ENCODE data around the gene OBP2B. TPM values are rescaled to one million over a fixed set of nuclear protein-coding genes. Genes with fewer than 3 reads are reported as not detected.

The OBP2B gene
- total RNA-seq, 1 experiment from 2014 or later = not detected

DNA sequence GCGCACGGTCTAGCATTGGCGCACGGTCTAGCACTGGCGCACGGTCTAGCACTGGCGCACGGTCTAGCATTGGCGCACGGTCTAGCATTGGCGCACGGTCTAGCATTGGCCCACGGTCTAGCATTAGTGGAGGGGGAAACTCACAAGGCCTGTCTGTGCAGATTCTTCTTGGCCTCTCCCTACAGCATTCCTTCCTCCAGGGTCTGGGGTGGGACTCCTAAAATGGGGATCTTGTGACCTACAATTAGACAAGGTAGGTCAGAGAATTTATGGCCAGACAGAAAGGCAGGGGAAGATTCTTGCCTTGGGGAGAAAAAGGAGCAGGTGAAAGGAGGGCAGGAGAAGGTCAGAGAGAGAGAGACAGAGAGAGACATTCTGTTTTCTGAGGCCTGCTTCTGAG, 39.9 kb downstream of the OBP2B start:
- DNase-seq (ENCODE audit: low spot score) = no peak

DNA sequence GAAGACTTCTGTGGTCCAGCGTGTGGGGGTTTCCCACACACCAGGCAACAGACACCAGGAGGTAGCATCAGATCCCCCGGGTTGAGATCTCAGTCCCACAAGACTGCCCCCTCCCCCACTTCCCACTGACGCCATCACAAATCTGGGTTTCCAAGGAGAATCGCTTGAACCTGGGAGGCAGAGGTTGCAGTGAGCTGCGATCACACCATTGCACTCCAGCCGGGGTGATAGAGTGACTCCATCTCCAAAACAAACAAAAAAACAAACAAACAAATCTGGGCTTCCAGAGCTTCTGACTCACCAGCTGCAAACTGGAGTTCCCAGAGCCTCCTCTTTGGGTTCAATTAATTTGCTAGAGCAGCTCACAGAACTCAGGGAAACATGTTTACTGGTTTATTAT, 40.6 kb downstream of the OBP2B start:
- DNase-seq (ENCODE audit: low spot score) = no peak

DNA sequence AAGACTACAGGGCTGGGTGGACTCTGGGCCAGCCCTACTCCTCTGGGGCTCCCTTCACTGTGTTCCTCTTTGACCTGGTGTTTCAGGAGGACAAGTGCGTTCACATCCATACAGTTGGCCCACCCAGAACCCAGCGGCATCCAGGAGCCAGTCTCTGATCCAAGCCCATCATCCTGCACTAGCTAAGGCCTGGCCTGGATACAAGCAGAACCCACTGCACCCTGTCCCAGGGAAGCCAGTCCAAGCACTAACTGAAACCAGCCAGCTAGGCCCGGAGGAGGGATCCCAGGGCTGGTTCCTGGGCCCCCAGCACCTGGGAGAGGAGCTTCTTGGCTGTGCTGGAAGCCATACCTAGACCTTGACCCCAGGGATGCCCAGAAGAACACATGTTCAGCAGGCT, 41.3 kb downstream of the OBP2B start:
- DNase-seq (ENCODE audit: low spot score) = no peak

DNA sequence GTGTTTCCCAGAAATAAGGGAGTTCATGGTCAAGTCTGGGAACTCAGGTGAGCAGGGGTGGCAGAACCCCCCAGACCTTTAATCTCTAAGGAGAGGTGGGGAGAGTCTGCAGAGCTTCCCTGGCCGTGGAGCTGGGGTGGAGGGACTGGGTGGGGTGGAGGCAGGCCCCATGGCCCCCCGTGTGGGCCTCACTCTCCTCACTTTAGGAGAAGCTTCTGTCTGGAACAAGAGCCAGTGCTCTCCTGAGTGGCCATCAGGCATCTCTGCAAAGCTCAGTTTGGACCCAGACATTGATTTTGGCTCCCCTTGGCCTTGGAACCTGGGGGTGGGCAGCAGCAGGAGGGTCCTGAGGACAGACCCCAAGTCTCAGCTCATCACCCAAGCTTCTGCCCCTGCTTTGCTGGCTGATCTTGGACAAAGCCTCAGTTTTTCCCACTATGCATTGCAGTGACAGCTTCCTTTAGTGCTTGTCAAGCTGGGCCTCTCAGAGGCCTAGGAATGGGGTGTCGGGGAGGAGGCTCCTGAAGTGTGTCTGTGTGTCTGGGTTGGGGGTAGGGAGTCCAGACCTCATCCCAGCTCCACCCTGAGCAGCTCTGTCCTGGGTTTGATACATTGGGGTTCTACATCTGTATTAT, 41.8 kb downstream of the OBP2B start:
- no peak for DNase-seq (ENCODE audit: low spot score)

DNA sequence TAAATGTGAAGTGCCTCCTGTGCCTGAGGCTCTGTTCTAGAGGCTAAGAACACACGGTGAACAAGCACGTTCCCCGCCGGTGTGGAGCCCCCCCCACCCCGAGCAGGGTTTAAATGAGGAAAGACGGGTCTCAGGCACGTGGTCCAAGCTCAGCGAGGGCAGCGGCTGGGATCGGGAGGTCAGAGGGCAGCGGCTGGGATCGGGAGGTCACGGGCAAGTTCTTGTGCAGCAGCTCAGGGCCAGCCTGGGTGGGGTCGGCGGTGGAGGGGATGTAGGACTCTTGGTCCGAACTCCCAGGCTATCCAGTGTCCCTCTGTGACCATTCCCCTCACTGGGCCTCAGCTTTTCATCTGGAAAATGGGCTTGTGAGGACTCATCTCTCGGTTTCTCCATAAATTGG, 42.7 kb downstream of the OBP2B start:
- DNase-seq (ENCODE audit: low spot score) = no peak

DNA sequence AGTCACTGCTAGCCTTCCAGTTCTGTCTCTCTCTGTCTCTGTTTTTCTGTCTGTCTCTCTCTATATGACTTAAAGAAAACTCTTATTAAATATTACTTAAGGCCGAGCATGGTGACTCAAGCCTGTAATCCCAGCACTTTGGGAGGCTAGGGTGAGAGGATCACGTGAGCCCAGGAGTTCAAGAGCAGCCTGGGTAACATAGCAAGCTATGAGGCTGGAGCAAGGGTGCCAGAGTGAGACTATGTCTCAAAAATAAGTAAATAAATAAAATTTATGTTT, 43.7 kb downstream of the OBP2B start:
- no peak for DNase-seq (ENCODE audit: low spot score)

DNA sequence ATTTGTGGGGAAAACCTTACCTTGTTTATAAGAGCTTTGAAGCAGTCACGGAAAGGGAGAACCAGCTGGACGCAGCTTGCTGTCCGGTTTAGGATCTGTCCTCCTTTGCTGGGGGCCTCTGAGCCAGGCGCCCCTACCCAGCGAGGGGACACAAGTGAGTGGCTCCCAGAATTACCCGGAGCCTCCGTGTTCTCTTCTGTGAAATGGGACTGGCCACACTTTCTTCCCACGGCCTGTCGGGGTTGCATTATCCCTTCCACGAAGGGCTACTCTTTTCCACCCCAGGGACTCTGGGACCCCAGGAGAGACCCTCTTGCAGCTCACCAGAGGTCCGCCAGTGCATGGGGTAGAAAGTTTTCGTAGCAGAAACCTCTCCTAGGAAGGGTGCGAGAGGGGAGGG, 44.9 kb downstream of the OBP2B start:
- no peak for DNase-seq (ENCODE audit: low spot score)

DNA sequence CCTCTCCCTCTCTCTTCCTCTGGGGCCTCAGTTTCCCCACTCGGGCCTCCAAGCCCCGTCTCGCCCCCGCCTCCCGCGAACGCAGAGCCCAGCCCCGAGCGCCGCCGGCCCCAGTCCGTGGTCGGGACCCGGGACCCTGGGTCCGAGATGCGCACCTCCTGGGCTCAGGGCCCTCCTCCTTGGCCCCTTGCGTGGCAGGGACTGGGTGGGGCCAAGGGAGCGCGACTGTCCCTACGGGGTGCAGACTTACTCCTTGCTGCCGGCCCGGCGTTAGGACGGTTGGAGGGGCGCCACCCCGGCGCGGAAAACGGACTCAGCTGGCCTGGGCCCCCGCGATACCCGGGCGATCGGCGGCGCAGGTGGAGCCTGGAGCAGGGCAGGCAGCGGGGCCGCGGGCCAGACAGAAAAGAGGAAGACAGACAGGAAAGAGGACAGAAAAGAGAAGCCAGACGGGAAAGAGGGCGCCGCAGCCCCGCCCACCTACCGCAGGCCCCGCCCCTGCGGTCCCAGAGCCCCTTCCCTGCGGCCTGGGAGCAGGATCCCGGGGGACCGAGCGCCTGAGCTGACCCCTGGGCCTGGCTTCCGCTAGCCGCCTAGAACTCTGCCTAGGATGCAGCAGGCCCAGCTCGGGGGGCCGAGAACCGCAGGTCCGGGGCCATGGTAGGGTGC, 45.4 kb downstream of the OBP2B start, which contains the start of gene GBGT1:
Gene GBGT1 (minus strand): TSS at position 411 of the 669 bp plus-strand sequence. CDS start 1,502 bp downstream, outside the sequence.
- no peak for DNase-seq (ENCODE audit: low spot score)

DNA sequence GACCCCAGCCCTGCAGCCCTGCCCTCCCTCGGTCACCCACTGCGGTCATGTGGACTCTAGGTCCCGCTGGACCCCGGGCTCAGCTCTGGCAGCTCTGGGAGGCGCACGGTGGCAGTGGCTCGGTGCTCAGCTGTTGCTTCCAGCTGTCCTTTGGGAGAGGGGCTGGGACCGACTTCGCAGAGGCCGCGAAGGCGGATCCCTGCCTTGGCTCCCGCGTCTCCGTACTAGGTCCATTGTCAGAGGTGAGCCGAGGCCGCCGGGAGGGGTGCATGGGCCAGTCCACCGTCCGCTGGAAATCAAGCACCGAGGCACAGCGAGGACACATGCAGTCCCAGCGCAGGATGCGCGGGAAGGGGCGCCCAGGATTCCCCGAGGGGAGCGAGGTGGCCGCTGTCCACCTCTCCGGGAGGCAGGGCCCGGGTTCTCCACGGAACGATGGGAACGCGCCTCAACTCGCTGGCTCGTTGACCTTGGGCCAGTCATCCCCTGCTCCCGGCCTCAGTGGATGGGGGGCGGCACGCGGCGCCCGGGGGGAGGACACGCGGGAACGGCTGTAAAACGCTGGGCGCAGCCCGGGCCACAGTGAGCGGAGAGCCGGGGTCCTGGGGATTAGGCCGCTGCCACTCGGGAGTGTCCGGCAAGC, 46.1 kb downstream of the OBP2B start:
- DNase-seq (ENCODE audit: low spot score) = no peak

DNA sequence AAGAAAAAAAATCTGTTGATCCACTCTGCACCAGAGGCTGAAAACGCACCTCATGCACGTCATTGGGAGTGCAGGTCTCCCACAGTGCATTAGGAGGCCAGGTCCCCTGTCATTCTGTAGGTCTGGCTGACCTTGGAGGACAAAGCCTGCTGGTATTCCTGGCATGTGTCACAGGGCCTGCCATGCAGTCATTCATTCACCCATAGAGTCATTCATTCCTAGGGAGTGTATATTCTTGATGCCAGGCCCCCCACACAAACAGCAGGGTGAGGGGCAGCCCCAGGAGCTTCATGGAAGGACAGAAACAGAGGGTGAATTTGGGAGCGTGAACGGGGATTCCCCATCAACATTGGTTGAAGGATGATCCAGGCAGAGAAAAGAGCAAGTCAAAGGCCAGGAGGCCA, 47.5 kb downstream of the OBP2B start:
- no peak for DNase-seq (ENCODE audit: low spot score)

DNA sequence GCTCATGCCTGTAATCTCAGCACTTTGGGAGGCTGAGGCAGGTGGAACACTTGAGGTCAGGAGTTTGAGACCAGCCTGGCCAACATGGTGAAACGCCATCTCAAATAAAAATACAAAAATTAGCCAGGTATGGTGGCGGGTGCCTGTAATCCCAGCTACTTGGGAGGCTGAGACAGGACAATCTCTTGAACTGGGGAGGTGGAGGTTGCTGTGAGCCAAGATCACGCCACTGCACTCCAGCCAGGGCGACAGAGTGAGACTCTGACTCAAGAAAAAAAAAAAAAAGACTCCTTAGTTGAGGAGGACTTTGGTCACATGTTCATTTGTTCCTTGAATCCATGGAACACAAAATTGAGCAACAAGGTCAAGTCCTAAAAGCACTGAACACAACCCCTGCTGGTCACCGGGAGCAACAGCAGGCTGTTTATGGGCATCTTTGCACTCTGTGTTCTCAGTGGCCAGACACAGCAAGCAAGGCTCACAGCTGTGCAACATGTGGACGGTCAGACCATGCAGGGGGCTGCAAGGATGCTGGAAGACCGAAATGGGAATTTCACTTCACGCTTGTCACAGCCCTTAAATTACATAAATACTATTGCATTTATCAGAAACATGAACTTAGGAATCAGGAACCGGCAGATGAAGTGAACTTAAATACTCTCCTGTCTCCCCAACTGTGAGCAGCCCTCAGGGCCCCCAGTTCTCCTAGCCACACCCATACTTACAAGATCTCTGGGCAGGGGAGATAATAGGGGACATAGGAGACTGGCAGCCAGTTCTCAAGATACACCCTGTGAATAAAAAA, 48.1 kb downstream of the OBP2B start:
- DNase-seq (ENCODE audit: low spot score) = peak; percentile 85

DNA sequence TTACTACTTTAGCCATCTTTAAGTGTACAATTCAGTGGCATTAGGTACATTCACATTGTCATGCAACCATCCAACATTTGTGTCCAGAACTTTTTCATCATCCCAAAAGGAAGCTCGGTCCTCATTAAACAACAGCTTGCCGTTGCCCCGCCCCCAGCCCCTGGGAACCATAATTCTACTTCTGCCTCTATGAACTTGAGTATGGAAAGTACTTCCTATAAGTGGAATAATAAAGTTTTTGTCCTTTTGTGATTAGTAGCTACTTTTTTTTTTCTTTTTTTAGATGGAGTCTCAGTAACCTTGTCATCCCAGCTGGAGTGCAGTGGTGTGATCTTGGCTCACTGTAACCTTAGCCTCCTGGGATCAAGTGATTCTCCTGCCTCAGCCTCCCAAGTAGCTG, 50.4 kb downstream of the OBP2B start:
- no peak for DNase-seq (ENCODE audit: low spot score)

Other genes starting within 250 kb of the OBP2B start
- gene GFI1B, start 230.6 kb downstream of the OBP2B start, total RNA-seq (2014; rRNA removed; shearing (Covaris generic)) = 0.10 TPM in 1 of 2 replicates, not detected in the other
- gene GTF3C5, start 178.3 kb downstream of the OBP2B start, total RNA-seq (2014; rRNA removed; shearing (Covaris generic)) = 52.5 and 54.6 TPM in 2 replicates
- gene CEL, start 147.3 kb downstream of the OBP2B start, total RNA-seq (2014; rRNA removed; shearing (Covaris generic)) = 0.06 and 0.14 TPM in 2 replicates
- 11.9 and 12.6 TPM in 2 replicates for gene RALGDS, start 88.0 kb downstream of the OBP2B start, total RNA-seq (2014; rRNA removed; shearing (Covaris generic))
- not detected in 2 replicates for gene GBGT1, start 45.3 kb downstream of the OBP2B start, total RNA-seq (2014; rRNA removed; shearing (Covaris generic))
- not detected in 2 replicates for gene ABO, start 66.0 kb upstream of the OBP2B start, total RNA-seq (2014; rRNA removed; shearing (Covaris generic))
- gene SURF6, start 126.9 kb upstream of the OBP2B start, total RNA-seq (2014; rRNA removed; shearing (Covaris generic)) = 7.4 and 8.9 TPM in 2 replicates
- 13.6 and 22.0 TPM in 2 replicates for gene MED22, start 138.9 kb upstream of the OBP2B start, total RNA-seq (2014; rRNA removed; shearing (Covaris generic))
- gene RPL7A, start 139.0 kb upstream of the OBP2B start, total RNA-seq (2014; rRNA removed; shearing (Covaris generic)) = 2,696 and 2,716 TPM in 2 replicates
- 45.4 and 72.0 TPM in 2 replicates for gene SURF1, start 147.2 kb upstream of the OBP2B start, total RNA-seq (2014; rRNA removed; shearing (Covaris generic))
- gene SURF2, start 147.3 kb upstream of the OBP2B start, total RNA-seq (2014; rRNA removed; shearing (Covaris generic)) = 22.1 and 23.0 TPM in 2 replicates
- 220 and 254 TPM in 2 replicates for gene SURF4, start 166.8 kb upstream of the OBP2B start, total RNA-seq (2014; rRNA removed; shearing (Covaris generic))
- 0.62 and 1.0 TPM in 2 replicates for gene STKLD1, start 167.1 kb upstream of the OBP2B start, total RNA-seq (2014; rRNA removed; shearing (Covaris generic))
- 11.5 and 15.8 TPM in 2 replicates for gene REXO4, start 208.8 kb upstream of the OBP2B start, total RNA-seq (2014; rRNA removed; shearing (Covaris generic))
- gene ADAMTS13, start 213.1 kb upstream of the OBP2B start, total RNA-seq (2014; rRNA removed; shearing (Covaris generic)) = 0.06 and 0.12 TPM in 2 replicates

Measured in H4 (cell line).